GM21529 (cell line): ENCODE results near the gene RNF141.
A peak's percentile ranks its signal among the peaks of the same experiment; 100 is the strongest.

ENCODE experiments used
- ATAC-seq: cut with Tn5 transposase; IDR thresholded peaks from one replicate; pipeline ENCODE4 v1.9.1; 2021; ENCODE audit not compliant: unreplicated experiment

Gene RNF141

GRCh38 chr11:10499874-10500601 is 40.9 kb downstream of the RNF141 start:
- no peak for ATAC-seq

GRCh38 chr11:10499452-10499851 is 41.5 kb downstream of the RNF141 start:
- no peak for ATAC-seq

- ATAC-seq, result no peak
These were observed 42.3 kb downstream of the RNF141 start for GRCh38 chr11:10498426-10499250.

- no peak for ATAC-seq
These were observed 43.0 kb downstream of the RNF141 start for GRCh38 chr11:10498022-10498400.

GRCh38 chr11:10497371-10498021 is 43.5 kb downstream of the RNF141 start:
- no peak for ATAC-seq

- no peak for ATAC-seq
These were observed 44.6 kb downstream of the RNF141 start for GRCh38 chr11:10496296-10496936.

- no peak for ATAC-seq
These were observed 45.6 kb downstream of the RNF141 start for GRCh38 chr11:10495464-10495786.

GRCh38 chr11:10494636-10495463 is 46.1 kb downstream of the RNF141 start:
- no peak for ATAC-seq

GRCh38 chr11:10493041-10493663 is 47.8 kb downstream of the RNF141 start:
- ATAC-seq, result no peak

- no peak for ATAC-seq
These were observed 48.9 kb downstream of the RNF141 start for GRCh38 chr11:10492084-10492483.

- no peak for ATAC-seq
These were observed 50.4 kb downstream of the RNF141 start for GRCh38 chr11:10490398-10491241.

GRCh38 chr11:10490032-10490397 is 51.0 kb downstream of the RNF141 start:
- no peak for ATAC-seq

- ATAC-seq, result peak; percentile 70
These were observed 51.9 kb downstream of the RNF141 start for GRCh38 chr11:10488934-10489691.

- ATAC-seq, result peak; percentile 21
These were observed 52.7 kb downstream of the RNF141 start for GRCh38 chr11:10488121-10488933.

GRCh38 chr11:10487002-10487647 is 53.9 kb downstream of the RNF141 start:
- no peak for ATAC-seq

- no peak for ATAC-seq
These were observed 54.7 kb downstream of the RNF141 start for GRCh38 chr11:10486161-10486840.

- no peak for ATAC-seq
These were observed 55.3 kb downstream of the RNF141 start for GRCh38 chr11:10485646-10486045.
